HG03135 (cell line): Measurements from ENCODE around the gene OVOL2.
"Not testable (repeated sequence)": the region's sequence is repeated elsewhere in the genome, so short reads cannot be mapped to it uniquely, and the experiment has no call there.

ENCODE experiments used
- ATAC-seq: cut with Tn5 transposase; IDR thresholded peaks from one replicate; pipeline ENCODE4 v1.9.1; 2021; ENCODE audit warnings: mild to moderate bottlenecking, moderate library complexity; ENCODE audit not compliant: unreplicated experiment

Gene OVOL2

GRCh38 chr20:18058661-18059467, 1.1 kb upstream of the OVOL2 start:
- no peak for ATAC-seq

- no peak for ATAC-seq
Observed at GRCh38 chr20:18057994-18058349, 256 bp upstream of the OVOL2 start.

- no peak for ATAC-seq
Observed at GRCh38 chr20:18056174-18057100, 1.3 kb downstream of the OVOL2 start.

- no peak for ATAC-seq
Observed at GRCh38 chr20:18055261-18055660, 2.5 kb downstream of the OVOL2 start.

- no peak for ATAC-seq
Observed at GRCh38 chr20:18052856-18053255, 4.9 kb downstream of the OVOL2 start.

- no peak for ATAC-seq
Observed at GRCh38 chr20:18050628-18051027, 7.1 kb downstream of the OVOL2 start.

- no peak for ATAC-seq
Observed at GRCh38 chr20:18048176-18048575, 9.5 kb downstream of the OVOL2 start.

- ATAC-seq: no peak
Observed at GRCh38 chr20:18046535-18046934, 11.2 kb downstream of the OVOL2 start.

GRCh38 chr20:18042229-18042628, 15.5 kb downstream of the OVOL2 start:
- ATAC-seq: no peak

GRCh38 chr20:18041462-18041861, 16.3 kb downstream of the OVOL2 start:
- ATAC-seq: no peak

GRCh38 chr20:18039063-18039462, 18.7 kb downstream of the OVOL2 start:
- ATAC-seq: no peak

GRCh38 chr20:18034039-18034438, 23.7 kb downstream of the OVOL2 start:
- no peak for ATAC-seq

- ATAC-seq: no peak
Observed at GRCh38 chr20:18032977-18033892, 24.5 kb downstream of the OVOL2 start.

GRCh38 chr20:18031888-18032509, 25.7 kb downstream of the OVOL2 start:
- no peak for ATAC-seq

- no peak for ATAC-seq
Observed at GRCh38 chr20:18031050-18031449, 26.7 kb downstream of the OVOL2 start.

GRCh38 chr20:18030020-18030419, 27.7 kb downstream of the OVOL2 start:
- no peak for ATAC-seq

- not testable (repeated sequence) for ATAC-seq
Observed at GRCh38 chr20:18027011-18027410, 30.7 kb downstream of the OVOL2 start.

- ATAC-seq: no peak
Observed at GRCh38 chr20:18024606-18025127, 33.0 kb downstream of the OVOL2 start.

GRCh38 chr20:18020931-18021330, 36.8 kb downstream of the OVOL2 start:
- no peak for ATAC-seq

GRCh38 chr20:18019068-18019467, 38.6 kb downstream of the OVOL2 start:
- no peak for ATAC-seq
